HG02885 (cell line): Measurements from ENCODE around the gene LYST.
A peak's percentile ranks its signal among the peaks of the same experiment; 100 is the strongest.
"Not testable (repeated sequence)": the region's sequence is repeated elsewhere in the genome, so short reads cannot be mapped to it uniquely, and the experiment has no call there.

ENCODE experiments used
- ATAC-seq: cut with Tn5 transposase; IDR thresholded peaks from one replicate; pipeline ENCODE4 v1.9.1; 2021; ENCODE audit warnings: mild to moderate bottlenecking; ENCODE audit not compliant: unreplicated experiment, poor library complexity

The LYST gene

GRCh38 chr1:235864469-235864868 lies 2.2 kb downstream of the LYST start:
- no peak for ATAC-seq

GRCh38 chr1:235863699-235864093 lies 3.0 kb downstream of the LYST start:
- no peak for ATAC-seq

- ATAC-seq = no peak
Measured at GRCh38 chr1:235861857-235862256, 4.8 kb downstream of the LYST start.

GRCh38 chr1:235860829-235861228 lies 5.9 kb downstream of the LYST start:
- no peak for ATAC-seq

GRCh38 chr1:235859789-235860188 lies 6.9 kb downstream of the LYST start:
- no peak for ATAC-seq

GRCh38 chr1:235858766-235859165 lies 7.9 kb downstream of the LYST start:
- no peak for ATAC-seq

GRCh38 chr1:235857756-235858155 lies 8.9 kb downstream of the LYST start:
- ATAC-seq = no peak

GRCh38 chr1:235855811-235856429 lies 10.8 kb downstream of the LYST start:
- peak; percentile 79 for ATAC-seq

GRCh38 chr1:235854347-235854746 lies 12.4 kb downstream of the LYST start:
- peak; percentile 61 for ATAC-seq

GRCh38 chr1:235853653-235854052 lies 13.1 kb downstream of the LYST start:
- no peak for ATAC-seq

GRCh38 chr1:235852887-235853286 lies 13.8 kb downstream of the LYST start:
- no peak for ATAC-seq

- no peak for ATAC-seq
Measured at GRCh38 chr1:235851939-235852338, 14.8 kb downstream of the LYST start.

GRCh38 chr1:235848251-235848650 lies 18.5 kb downstream of the LYST start:
- not testable (repeated sequence) for ATAC-seq

- not testable (repeated sequence) for ATAC-seq
Measured at GRCh38 chr1:235845656-235846107, 21.0 kb downstream of the LYST start.

- no peak for ATAC-seq
Measured at GRCh38 chr1:235844776-235845175, 21.9 kb downstream of the LYST start.

GRCh38 chr1:235843461-235843961 lies 23.2 kb downstream of the LYST start:
- ATAC-seq = peak; percentile 63

- peak; percentile 85 for ATAC-seq
Measured at GRCh38 chr1:235841938-235842545, 24.7 kb downstream of the LYST start.

GRCh38 chr1:235838021-235838420 lies 28.7 kb downstream of the LYST start:
- ATAC-seq = no peak

- ATAC-seq = no peak
Measured at GRCh38 chr1:235835226-235835625, 31.5 kb downstream of the LYST start.

GRCh38 chr1:235834620-235835019 lies 32.1 kb downstream of the LYST start:
- no peak for ATAC-seq

- no peak for ATAC-seq
Measured at GRCh38 chr1:235832011-235832410, 34.7 kb downstream of the LYST start.

GRCh38 chr1:235831148-235831547 lies 35.6 kb downstream of the LYST start:
- ATAC-seq = peak; percentile 87
